ENCODE measurements around the gene BRAF.

The BRAF gene

DNA sequence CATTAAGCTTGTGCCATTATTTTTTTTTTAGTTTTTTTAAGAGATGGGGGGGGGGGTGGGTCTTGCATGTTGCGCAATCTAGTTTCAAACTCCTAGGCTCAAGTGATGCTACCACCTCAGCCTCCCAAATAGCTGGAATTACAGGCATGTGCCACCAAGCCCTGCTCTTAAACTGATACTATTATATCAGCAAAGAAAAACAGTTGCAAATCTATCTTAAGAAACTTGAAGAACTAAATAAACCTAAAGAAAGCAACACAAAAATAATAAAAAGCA lies 47.5 kb downstream of the BRAF start:
- ATAC-seq, result no peak
- TF ChIP-seq RARB (CRISPR knock-in tag; IDR thresholded peaks at IDR 0.05), result no peak
- TF ChIP-seq OSR1 (CRISPR knock-in tag; IDR thresholded peaks at IDR 0.05), result no peak
- TF ChIP-seq GLIS3 (CRISPR knock-in tag; IDR thresholded peaks at IDR 0.05), result no peak
- no peak for TF ChIP-seq ARNTL (CRISPR knock-in tag; IDR thresholded peaks at IDR 0.05; ENCODE audit: borderline replicate concordance, low read depth)
- TF ChIP-seq, protein P1, sequence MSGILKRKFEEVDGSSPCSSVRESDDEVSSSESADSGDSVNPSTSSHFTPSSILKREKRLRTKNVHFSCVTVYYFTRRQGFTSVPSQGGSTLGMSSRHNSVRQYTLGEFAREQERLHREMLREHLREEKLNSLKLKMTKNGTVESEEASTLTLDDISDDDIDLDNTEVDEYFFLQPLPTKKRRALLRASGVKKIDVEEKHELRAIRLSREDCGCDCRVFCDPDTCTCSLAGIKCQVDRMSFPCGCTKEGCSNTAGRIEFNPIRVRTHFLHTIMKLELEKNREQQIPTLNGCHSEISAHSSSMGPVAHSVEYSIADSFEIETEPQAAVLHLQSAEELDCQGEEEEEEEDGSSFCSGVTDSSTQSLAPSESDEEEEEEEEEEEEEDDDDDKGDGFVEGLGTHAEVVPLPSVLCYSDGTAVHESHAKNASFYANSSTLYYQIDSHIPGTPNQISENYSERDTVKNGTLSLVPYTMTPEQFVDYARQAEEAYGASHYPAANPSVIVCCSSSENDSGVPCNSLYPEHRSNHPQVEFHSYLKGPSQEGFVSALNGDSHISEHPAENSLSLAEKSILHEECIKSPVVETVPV (CRISPR knock-in tag; IDR thresholded peaks at IDR 0.05), result no peak
- TF ChIP-seq, protein P2, sequence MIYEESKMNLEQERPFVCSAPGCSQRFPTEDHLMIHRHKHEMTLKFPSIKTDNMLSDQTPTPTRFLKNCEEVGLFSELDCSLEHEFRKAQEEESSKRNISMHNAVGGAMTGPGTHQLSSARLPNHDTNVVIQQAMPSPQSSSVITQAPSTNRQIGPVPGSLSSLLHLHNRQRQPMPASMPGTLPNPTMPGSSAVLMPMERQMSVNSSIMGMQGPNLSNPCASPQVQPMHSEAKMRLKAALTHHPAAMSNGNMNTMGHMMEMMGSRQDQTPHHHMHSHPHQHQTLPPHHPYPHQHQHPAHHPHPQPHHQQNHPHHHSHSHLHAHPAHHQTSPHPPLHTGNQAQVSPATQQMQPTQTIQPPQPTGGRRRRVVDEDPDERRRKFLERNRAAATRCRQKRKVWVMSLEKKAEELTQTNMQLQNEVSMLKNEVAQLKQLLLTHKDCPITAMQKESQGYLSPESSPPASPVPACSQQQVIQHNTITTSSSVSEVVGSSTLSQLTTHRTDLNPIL (CRISPR knock-in tag; IDR thresholded peaks at IDR 0.05; ENCODE audit: low read depth), result no peak
- TF ChIP-seq ZFP30 (CRISPR knock-in tag; IDR thresholded peaks at IDR 0.05), result no peak
- TF ChIP-seq, protein P3, sequence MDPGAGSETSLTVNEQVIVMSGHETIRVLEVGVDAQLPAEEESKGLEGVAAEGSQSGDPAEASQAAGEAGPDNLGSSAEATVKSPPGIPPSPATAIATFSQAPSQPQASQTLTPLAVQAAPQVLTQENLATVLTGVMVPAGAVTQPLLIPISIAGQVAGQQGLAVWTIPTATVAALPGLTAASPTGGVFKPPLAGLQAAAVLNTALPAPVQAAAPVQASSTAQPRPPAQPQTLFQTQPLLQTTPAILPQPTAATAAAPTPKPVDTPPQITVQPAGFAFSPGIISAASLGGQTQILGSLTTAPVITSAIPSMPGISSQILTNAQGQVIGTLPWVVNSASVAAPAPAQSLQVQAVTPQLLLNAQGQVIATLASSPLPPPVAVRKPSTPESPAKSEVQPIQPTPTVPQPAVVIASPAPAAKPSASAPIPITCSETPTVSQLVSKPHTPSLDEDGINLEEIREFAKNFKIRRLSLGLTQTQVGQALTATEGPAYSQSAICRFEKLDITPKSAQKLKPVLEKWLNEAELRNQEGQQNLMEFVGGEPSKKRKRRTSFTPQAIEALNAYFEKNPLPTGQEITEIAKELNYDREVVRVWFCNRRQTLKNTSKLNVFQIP (CRISPR knock-in tag; IDR thresholded peaks at IDR 0.05; ENCODE audit: borderline replicate concordance, low read depth), result no peak
- TF ChIP-seq, protein P4, sequence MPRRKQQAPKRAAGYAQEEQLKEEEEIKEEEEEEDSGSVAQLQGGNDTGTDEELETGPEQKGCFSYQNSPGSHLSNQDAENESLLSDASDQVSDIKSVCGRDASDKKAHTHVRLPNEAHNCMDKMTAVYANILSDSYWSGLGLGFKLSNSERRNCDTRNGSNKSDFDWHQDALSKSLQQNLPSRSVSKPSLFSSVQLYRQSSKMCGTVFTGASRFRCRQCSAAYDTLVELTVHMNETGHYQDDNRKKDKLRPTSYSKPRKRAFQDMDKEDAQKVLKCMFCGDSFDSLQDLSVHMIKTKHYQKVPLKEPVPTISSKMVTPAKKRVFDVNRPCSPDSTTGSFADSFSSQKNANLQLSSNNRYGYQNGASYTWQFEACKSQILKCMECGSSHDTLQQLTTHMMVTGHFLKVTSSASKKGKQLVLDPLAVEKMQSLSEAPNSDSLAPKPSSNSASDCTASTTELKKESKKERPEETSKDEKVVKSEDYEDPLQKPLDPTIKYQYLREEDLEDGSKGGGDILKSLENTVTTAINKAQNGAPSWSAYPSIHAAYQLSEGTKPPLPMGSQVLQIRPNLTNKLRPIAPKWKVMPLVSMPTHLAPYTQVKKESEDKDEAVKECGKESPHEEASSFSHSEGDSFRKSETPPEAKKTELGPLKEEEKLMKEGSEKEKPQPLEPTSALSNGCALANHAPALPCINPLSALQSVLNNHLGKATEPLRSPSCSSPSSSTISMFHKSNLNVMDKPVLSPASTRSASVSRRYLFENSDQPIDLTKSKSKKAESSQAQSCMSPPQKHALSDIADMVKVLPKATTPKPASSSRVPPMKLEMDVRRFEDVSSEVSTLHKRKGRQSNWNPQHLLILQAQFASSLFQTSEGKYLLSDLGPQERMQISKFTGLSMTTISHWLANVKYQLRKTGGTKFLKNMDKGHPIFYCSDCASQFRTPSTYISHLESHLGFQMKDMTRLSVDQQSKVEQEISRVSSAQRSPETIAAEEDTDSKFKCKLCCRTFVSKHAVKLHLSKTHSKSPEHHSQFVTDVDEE (CRISPR knock-in tag; IDR thresholded peaks at IDR 0.05), result no peak
- no peak for TF ChIP-seq ZC3H10 (CRISPR knock-in tag; IDR thresholded peaks at IDR 0.05)
- TF ChIP-seq ESRRG (CRISPR knock-in tag; IDR thresholded peaks at IDR 0.05), result no peak
- TF ChIP-seq ZNF8 (CRISPR knock-in tag; IDR thresholded peaks at IDR 0.05), result no peak
- no peak for TF ChIP-seq ZNF70 (CRISPR knock-in tag; IDR thresholded peaks at IDR 0.05)
- no peak for TF ChIP-seq ZNF565 (CRISPR knock-in tag; conservative IDR thresholded peaks at IDR 0.05; ENCODE audit: low read depth)

DNA sequence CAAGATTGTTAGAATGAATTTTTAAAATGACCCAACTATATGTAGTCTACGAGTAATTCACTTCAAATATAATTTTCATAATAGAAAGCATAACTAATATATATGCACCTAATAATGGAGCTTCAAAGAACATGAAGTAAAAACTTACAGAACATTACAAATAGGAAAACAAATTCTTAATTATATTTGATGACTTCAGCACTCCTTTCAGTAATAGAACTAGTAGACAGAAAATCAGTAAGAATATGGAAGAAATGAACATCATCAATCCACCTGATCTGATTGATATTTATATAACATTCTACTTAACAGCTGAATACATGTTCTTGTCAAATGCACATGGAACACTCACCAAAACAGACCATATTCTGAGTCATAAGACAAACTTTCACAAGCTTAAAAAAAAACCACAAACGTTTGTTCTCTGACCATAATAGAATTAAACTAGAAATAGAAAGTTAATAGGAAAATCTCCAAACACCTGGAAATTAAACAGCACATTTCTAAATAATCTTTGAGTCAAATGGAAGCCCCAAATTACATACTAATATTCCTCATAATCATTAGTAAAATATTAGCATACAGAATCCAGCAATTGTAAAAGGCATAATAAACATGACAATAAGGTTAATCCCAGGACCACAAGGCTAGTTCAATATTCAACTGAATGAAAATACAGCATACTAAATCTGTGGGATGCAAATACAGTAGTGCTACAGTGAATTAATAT lies 48.0 kb downstream of the BRAF start:
- ATAC-seq, result peak; percentile 74
- TF ChIP-seq, protein P5, sequence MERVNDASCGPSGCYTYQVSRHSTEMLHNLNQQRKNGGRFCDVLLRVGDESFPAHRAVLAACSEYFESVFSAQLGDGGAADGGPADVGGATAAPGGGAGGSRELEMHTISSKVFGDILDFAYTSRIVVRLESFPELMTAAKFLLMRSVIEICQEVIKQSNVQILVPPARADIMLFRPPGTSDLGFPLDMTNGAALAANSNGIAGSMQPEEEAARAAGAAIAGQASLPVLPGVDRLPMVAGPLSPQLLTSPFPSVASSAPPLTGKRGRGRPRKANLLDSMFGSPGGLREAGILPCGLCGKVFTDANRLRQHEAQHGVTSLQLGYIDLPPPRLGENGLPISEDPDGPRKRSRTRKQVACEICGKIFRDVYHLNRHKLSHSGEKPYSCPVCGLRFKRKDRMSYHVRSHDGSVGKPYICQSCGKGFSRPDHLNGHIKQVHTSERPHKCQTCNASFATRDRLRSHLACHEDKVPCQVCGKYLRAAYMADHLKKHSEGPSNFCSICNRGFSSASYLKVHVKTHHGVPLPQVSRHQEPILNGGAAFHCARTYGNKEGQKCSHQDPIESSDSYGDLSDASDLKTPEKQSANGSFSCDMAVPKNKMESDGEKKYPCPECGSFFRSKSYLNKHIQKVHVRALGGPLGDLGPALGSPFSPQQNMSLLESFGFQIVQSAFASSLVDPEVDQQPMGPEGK (CRISPR knock-in tag; IDR thresholded peaks at IDR 0.05; ENCODE audit: borderline replicate concordance), result no peak
- peak; percentile 53; the same call in 1 of the 2 replicates for TF ChIP-seq ISL1 (CRISPR knock-in tag; IDR thresholded peaks at IDR 0.05)

DNA sequence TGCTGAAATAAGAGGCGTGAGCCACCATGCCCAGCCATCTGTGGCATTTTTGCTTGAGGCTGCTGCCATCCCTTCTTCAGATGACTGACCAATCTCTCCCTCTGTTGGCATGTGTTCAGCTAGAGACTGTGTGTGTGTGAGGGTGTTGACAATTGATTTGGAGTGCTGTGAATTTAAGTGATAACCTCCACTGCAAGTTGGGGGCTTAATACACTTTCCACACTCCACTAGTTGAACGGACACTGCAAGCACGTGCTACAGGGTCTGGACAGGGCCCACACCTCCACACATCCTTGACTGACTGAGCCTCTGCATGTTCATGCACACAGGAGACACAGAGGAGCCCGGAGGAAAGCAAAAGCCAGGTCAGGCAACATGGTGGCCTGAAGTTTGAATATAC lies 51.3 kb downstream of the BRAF start:
- TF ChIP-seq RARB (CRISPR knock-in tag; IDR thresholded peaks at IDR 0.05), result no peak
- no peak for ATAC-seq

DNA sequence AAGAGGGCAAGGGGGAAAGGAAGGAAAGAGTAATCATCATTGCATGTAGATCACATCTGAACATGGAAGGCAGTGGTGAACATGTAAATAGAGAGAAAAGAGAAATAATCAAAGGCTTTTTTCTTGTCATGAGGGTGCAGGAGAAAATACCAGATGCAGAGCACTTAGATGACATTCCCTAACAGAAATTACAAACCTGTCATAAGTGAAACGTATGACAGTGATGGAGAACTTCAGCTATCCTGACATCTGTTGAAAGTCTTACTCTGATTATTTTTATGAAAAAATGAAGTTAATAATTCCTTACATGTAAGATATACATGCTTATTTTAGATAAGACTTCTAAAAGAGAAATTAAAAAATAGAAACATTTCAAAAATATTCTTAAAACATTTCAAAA lies 54.7 kb downstream of the BRAF start:
- TF ChIP-seq ZNF8 (CRISPR knock-in tag; IDR thresholded peaks at IDR 0.05) (no peak), ZFP3 (CRISPR knock-in tag; IDR thresholded peaks at IDR 0.05) (no peak)
- ATAC-seq, result no peak

DNA sequence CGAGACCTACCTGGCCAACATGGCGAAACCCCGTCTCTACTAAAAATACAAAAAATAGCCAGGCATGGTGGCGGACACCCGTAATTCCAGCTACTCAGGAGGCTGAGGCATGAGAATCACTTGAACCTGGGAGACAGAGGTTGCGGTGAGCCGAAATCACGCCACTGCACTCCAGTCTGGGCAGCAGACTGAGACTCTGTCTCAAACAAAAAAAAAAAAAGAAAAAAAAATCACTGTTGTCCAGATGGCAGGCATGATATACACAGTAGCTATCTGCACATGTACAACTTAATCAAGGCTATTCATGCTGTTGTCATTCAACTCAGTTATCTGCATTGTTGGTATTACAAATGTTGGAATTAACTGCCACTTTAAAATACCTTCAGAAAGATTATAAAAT lies 55.3 kb downstream of the BRAF start:
- TF ChIP-seq BACH2 (CRISPR knock-in tag; IDR thresholded peaks at IDR 0.05; ENCODE audit: borderline replicate concordance) (no peak), ZNF565 (CRISPR knock-in tag; conservative IDR thresholded peaks at IDR 0.05; ENCODE audit: low read depth) (no peak)
- TF ChIP-seq, protein P1 (CRISPR knock-in tag; IDR thresholded peaks at IDR 0.05), result no peak
- TF ChIP-seq, protein P3 (CRISPR knock-in tag; IDR thresholded peaks at IDR 0.05; ENCODE audit: borderline replicate concordance, low read depth), result no peak
- no peak for ATAC-seq
